ENCODE data around the gene MCM5.
"Not testable (repeated sequence)": the region's sequence is repeated elsewhere in the genome, so short reads cannot be mapped to it uniquely, and the experiment has no call there.

MCM5 gene

DNA sequence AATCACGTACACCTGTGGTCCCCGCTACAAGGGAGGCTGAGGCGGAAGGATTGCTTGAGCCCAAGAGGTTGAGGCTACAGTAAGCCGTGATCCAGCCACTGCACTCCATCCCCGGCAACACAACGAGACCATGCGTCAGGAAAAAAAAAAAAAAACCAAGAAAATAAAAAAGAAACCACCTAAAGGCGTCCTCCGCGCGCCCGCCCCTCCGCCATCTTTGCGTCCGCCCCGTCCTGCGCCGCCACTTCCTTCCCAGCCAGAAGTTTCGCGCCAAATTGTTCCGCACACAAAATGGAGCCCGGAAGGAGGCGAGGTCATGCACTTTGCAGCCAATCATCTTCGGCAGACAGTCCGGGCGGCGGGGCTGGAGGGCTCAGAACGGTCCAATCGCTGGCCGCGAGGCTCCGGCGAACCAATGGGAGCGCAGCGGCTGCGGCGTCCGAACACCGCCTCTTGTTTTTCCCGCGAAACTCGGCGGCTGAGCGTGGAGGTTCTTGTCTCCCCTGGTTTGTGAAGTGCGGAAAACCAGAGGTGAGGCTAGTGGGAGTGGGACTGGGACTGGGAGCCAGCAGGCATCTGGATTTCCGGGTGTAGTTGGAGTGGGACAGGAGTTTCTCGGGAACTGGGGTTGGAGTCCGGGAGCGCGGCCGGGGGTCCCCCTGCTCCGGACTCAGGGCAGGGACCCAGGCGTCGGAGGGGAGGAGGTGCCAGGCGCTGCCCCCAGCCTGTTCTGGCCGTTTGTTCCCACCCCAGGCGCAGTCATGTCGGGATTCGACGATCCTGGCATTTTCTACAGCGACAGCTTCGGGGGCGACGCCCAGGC, at the start of gene MCM5:
Gene MCM5 (plus strand): TSS at position 463 of the 823 bp plus-strand sequence. CDS start 299 bp downstream, at position 762.
- peak; percentile 92 to 93 for DNase-seq (ENCODE audit: low read depth in 2 of 2, low spot score in 1 of 2)

DNA sequence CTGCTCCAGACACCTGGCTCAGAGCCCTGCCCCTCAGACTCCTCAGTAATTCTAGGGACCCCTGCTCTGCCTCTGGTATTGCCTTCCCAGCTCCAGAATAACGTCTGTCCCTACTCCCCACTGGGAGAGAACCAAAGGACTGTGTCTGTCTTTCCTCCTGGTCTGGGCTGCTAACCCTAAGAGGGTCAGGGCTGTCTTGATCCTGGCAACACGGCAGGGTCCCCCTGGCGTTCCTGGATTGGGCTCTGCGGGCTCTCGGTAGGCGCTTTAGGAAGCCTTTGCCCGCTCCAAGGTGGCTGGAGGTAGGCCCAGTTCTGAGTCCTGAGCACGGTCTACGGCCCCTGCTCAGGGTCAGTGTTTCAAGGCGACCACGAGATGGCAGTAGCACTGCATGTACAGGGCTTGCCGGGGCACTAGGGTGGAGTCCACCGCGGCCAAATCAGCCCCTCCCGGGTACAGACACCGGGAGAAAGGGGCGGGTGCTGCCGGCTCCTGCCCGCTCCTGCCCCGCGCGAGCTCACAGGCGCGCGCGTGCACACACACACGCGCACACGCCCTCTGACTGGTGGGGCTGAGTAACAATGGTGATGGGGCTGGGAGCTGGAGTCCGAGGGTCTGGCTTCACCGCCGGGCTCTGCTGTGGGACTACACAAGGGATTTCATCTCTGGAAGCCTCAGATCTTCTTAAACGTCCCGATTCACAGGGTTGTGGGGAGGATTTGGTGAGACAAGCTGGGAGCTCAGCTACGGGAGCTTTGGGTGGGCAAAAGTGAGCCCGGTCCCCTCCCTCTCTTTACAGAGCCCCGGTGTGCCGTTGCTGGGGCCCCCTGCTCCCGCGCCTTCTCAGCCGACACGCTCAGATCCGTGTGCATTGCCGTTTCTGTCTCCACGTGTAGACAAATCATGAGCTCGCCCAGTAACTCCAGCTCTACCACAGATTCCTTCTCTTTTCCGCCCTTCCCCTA, 49.1 kb upstream of the MCM5 start:
- peak; percentile 54 to 58 for DNase-seq (ENCODE audit: low read depth in 2 of 2, low spot score in 1 of 2)

DNA sequence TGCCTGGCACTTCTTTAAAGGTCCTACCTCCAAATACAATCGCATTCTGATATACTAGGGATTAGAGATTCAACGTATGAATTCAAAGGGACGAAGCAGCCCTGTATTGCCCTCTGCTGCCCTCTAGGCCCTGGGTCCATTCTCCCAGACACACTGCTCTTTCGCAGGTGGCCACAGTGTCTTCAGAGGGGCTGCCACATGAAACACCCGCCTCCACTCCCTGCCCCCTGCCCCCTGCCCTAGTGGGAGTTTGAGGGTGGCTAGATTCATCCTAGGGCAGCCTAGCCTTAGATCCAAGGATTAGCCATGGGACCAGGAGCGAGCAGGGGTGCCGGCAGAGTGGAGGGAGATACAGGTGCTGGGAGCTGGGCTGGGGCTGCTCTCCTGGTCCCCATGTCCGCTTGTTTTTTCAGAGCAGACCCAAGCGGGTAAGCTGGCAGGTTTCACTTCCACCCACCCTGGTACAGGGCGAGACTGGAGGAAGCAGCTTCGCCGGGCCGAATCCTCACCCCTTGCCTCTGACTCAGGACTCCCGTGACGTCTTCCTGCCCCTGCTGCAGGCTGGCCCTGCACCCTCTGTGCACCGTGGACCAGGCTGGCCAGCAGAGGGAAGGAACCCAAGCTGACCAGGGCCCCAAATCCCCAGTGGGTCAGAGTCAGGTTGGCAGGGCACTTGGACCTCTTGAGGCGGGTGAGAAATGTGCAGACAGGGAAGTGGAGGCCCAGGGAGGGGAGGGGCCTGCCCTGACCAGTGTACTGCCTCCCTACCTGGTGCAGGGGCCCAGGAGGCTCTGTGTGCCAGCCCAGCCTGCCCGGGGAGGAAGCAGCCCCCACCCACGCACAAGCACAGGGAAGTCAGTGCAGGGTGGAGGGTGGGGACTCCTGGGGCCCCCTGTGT, 47.5 kb upstream of the MCM5 start:
- DNase-seq (ENCODE audit: low read depth in 2 of 2, low spot score in 1 of 2), result peak in 1 of 2 donors; percentile 16

DNA sequence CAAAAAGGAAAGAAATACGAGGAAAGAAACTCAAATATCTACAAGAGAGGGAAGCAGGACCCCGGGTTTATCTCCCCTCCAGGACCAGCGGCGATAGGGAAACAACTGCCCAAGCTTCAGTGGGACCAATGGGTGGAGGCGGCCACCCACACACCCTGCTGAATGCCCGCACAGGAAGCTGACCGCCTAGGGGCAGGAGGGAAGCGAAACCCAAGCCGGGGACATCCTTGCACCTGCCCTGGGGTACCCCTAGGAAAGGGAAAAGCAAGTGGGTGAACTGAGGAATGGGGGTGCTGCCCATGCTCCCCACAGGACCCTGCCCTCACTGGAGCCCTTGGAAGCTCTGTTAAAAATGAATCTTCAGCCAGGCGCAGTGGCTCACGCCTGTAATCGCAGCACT, 46.6 kb upstream of the MCM5 start:
- DNase-seq (ENCODE audit: low read depth in 2 of 2, low spot score in 1 of 2), result no peak

DNA sequence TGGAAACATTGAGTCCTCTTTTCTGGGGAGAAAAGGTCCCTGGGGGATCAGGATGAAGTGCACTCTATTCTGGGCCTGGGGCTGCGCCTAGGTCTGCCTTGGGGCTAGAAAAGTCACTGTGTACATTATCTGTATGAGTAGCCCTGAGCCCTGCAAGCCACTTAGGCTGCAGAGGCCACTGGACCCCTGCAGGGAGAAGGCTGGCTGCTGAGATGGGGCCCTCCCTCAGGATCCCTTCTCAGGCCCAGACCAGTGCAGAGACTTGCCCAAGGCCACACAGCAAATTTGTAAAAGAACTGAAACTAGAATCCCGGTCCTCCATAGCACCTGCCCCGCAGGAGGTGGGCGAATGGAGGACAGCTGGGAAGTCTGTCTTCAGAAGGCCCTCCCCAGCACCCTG, 45.9 kb upstream of the MCM5 start:
- no peak for DNase-seq (ENCODE audit: low read depth in 2 of 2, low spot score in 1 of 2)

DNA sequence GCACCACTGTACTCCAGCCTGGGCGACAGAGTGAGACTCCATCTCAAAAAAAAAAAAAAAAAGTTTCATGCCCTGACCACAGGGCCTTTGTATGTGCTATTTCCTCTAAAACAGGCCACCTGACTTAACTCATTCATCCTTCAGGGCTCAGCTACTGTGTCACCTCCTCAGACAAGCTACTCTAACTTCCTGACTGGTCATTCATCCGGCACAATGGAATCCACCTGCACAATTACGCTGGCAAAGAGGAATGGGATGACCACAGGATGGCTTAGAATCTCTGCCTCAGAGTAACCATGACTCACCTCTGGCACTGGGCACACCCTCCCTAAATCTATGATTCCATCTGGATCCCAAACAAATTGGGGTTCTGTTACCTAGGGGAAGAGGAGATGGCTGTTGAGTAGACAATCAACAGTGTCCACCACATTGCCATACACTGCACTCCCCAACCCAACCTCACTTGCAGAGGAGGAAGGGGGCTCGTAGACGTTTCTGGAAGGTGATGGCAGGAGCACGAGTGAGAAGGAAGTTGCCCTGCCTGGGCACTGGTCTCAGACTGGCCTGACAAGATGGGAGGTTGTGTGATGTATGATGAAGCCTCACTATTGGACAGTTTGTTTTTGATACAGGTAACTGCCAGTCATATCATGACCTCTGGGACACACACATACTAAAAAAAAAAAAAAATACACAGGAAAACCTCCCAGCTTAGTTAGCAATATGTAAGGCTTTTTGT, 41.9 kb upstream of the MCM5 start:
- DNase-seq (ENCODE audit: low read depth in 2 of 2, low spot score in 1 of 2), result no peak

DNA sequence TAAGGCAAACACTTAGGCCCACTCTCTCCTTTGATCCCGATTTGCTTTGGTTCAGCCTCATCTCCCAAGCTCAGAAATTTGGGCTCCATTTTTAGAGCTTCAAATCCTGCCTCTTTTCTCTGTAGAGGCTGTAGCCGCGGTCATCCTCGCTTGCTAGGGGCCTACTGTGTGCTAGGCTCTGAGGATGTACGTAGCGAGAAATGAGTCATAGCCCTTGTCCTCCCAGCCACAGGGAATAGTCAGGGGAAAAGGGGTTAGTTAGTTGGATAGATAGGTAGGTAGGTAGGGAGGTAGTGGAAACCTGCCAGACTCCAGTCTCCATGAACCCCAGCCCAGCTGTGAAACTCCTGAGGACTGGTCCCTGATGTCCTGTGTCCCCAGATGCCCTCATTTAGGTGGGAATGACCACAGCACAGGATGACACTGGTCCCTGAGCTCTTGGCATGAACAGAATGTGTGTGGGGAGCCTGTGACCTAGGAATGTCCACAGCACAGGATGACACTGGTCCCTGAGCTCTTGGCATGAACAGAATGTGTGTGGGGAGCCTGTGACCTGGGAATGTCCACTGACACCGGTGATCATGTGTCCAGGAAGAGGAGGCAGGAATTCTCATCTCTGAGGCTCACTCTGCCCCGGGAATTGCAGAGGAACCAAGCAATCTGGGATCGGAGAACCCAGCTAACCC, 40.4 kb upstream of the MCM5 start:
- DNase-seq (ENCODE audit: low read depth in 2 of 2, low spot score in 1 of 2), result no peak

DNA sequence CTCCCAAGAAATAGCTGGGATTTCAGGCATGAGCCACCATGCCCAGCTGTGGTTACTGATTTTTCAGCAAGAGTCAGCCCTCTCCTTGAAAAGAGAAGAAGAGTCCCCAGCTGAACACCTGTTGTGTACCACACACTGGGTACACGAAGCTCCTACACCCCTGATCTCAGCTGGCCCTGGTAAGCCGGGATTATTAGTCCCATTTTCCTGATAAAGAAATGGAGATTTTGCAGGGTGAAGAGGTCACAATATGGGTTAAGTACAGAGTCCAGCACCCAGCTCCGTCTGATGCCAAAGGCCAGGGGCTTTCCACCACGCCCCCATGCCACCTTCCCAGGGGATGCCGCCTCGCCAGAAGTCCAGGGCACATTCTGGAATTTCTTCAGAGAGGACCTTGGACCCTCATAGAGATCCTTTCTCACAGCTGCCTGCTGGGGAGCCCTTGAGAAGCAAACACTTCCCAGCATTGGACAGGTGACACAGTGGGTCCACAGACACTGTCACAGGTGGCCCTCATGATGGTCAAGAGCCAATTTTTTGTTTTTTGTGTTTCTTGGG, 38.9 kb upstream of the MCM5 start:
- DNase-seq (ENCODE audit: low read depth in 2 of 2, low spot score in 1 of 2), result no peak

DNA sequence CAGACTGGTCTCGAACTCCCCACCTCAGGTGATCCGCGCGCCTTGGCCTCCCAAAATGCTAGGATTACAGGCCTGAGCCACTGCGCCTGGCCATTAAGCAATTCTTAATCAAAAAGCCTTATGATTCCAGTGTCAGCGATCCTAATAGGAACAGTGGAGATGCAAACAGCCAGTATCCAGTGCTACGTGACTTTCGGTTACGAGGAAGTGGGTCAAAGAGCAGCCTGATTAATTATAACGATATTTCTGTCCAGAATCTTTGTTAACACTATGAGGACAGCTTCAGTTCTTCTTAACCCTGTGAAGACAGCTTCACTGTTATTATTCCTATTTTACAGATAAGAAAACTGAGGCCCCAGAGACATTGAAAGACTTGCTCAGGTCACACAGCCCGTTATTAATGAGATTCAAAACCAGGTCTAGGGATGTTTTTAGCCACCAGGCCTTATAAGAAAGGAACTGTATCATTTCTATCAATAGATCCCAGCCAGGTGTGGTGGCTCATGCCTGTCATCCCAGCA, 36.3 kb upstream of the MCM5 start:
- no peak for DNase-seq (ENCODE audit: low read depth in 2 of 2, low spot score in 1 of 2)

DNA sequence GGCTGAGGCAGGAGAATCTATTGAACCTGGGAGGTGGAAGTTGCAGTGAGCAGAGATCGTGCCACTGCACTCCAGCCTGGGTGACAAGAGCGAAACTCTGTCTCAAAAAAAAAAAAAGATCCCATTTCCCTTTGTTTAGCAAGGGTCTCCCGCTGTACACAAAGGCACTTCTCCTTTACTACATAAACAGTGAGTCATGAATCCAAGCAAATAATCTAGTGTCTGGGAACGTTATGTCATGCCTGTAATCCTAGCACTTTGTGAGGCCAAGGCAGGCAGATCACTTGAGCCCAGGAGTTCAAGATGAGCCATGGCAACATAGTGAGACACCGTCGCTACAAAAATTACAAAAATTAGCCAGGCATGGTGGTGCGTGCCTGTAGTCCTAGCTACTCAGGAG, 35.7 kb upstream of the MCM5 start:
- not testable (repeated sequence) for DNase-seq (ENCODE audit: low read depth in 2 of 2, low spot score in 1 of 2)

DNA sequence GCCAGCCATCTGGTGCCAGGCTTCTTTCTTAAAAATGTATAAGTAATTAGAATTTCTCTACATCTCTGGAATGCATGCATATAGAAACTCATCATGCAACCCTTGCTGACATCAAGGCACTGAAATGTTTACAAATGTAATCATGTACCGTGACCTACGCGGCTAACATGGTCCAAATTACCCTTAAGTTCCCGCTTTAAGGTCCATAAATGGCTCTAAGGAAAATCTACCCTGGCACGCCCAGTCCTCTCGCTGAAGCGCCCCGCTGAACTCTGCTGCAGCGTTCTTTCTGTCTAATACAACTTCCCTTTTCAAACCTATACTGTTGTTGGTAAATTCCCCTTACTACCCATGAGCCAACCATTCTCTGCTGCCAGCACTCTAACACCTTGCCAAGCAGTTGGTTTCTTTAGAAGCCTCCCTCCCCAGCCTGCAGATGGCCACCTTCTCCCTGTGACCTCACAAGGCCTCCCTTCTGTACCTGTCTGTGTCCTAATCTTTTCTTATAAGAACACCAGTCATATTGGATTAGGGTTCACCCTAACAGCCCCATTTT, 32.5 kb upstream of the MCM5 start:
- no peak for DNase-seq (ENCODE audit: low read depth in 2 of 2, low spot score in 1 of 2)

DNA sequence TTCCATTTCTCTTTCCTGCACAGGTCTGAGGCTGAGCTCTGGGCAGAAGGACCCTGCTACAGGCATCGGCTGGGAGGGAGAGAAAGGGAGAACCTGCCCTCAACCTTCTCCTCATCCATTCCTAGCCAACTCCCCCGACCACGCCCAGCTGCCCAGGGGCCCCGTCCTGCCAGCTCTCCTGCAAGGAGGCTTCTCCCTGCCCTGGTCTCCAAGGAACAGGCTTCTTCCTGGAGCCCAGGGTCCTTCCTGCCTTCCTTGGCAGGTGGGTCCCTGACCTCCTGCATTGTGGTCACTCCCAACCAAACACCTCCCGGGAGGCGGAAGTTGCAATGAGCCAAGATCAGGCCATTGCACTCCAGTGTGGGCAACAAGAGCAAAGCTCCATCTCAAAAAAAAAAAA, 31.6 kb upstream of the MCM5 start:
- DNase-seq (ENCODE audit: low read depth in 2 of 2, low spot score in 1 of 2), result no peak

DNA sequence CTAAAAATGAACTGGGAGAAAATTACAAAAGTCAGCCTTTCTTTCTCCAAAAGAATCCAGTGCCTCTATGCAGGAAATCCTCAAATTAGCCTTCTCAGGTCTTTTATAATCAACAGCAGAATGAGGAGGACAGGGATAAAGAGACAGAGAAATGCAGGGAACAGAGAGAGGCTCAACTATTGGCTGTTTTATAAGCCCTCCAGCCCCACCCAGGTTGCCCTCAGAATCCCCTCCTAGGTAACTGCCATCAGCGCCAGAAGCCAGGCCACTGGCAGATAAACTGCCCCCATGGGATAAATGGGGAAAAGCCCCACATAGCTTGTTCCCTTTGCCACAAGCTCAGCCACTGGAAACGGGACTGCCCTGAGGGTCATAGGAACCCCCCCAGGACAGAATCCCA, 29.9 kb upstream of the MCM5 start:
- no peak for DNase-seq (ENCODE audit: low read depth in 2 of 2, low spot score in 1 of 2)

DNA sequence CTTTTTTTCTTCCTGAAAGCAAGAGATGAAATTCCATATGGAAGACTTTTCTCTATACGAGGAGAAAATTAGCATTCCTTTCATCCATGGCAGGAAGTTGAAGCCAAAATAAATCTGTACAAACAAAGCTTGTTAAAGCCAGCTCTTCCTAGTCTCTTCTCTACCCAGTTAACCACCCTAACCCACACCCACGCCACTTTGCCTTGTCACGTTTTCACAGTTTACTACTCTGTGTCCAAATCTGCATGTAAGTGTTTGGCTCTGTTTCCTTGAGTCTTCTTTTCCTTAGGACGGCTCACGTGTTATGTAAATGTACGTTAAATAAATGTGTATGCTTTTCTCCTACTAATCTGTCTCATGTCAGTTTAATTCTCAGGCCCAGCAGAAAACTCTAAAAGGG, 26.2 kb upstream of the MCM5 start:
- no peak for DNase-seq (ENCODE audit: low read depth in 2 of 2, low spot score in 1 of 2)

DNA sequence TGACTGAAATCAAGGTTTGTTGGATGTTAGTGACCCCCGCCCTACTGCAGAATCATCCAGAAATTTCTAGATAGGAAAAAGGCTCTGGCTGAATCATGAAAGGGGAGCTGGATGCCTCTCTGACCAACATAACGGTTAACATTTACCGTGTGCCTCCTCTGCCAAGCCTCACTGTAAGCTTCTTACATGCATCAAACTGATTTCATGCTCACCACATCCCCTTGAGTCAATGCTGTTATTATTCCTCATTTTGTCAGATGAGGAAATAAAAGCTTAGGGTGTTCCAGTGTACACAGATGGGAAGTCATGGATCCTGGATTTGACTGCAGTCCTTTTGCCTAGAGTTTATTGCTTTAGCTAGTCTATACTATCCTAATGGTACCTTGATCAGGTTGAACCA, 24.9 kb upstream of the MCM5 start:
- DNase-seq (ENCODE audit: low read depth in 2 of 2, low spot score in 1 of 2), result no peak

DNA sequence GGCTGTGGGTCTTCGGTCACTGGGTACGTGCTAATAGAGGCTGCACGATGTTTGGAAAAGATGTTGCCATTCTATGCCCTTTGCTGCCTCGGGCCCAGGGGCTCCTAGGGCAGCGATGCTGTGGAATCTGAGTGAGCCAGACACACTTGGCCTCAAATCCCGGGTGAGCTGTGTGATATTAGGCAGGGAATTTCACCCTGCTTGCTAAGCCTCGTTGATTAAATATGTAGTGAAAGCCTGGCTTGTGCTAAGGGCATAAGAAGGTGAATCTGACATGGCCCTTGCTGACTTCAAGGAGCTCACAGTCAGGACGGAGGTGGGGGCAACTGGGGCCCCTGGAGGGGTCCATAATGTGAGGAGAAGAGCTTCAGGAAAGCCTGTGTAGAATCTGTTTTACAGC, 24.4 kb upstream of the MCM5 start:
- DNase-seq (ENCODE audit: low read depth in 2 of 2, low spot score in 1 of 2), result no peak

DNA sequence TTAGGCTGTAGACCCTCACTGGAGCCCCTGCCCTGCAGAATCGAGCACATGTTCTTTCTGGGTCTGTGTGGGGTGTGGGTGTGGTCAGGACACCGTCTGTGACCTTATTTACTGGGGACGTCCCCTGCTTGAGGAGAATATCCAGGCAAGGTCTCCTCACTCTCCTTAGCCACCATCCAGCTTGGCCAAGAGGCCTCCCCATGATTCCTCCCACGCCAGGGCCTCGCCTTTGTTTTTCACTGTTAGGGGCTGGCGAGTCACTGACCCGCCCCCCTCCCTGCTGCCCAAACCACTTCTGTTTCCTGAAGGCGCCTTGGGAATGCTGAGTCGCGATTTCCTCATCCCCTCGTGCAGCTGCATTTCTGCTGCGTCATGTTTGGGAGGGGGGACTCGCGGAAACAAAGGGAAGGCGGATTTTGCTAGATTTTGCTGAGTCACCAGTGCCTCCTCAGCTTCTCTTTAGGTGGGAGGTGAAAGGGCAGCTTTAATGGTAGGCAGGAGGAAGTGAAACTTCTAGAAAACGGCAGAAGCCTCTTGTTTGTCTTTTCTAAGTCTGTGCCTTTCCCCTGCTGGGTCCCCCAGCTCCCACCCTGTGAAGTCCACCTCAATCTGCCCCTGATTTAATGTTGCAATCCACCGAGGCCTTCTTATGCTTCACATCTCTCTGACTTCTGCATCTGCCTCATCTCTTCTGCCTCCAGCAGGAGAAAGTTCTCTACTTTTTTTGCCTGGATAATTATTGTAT, 23.0 kb upstream of the MCM5 start:
- peak in 1 of 2 donors; percentile 19 for DNase-seq (ENCODE audit: low read depth in 2 of 2, low spot score in 1 of 2)

DNA sequence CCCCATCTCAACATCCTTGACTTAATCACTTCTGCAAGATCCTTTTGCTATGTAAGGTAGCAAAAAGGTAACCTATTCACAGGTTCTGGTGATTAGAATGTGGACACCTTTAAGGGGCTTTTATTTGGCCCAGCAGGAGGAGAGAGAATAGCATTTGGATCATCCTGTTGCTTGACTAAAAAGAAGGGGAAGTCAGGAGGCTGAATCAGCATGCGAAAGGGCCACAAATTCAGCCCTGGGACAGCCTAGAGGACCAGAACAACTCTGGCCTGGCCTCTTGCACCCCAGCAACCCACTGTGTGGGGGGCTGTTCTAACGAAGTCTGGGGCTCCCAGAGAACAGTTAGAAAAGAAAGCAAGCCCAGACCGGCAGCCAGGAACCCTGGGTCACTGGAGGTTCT, 22.2 kb upstream of the MCM5 start:
- no peak for DNase-seq (ENCODE audit: low read depth in 2 of 2, low spot score in 1 of 2)

All from stimulated activated CD8-positive, alpha-beta memory T cell treated with anti-CD3 and anti-CD28 coated beads, Interleukin-4, amount 100 ng/mL, for 4 hours (primary cell).